Neuronal stem cell (in vitro differentiated cells): ENCODE data around the gene FAM81A.

Source experiments
- DNase-seq: peaks from one replicate; pipeline ENCODE4 v3.0.0-alpha.2; 2013; ENCODE audit warnings: low spot score
- H2AFZ ChIP-seq: one replicate; pipeline ENCODE4 v1.6.1; 2013; ENCODE audit warnings: mild to moderate bottlenecking, low read length, inconsistent platforms
- H2AK5ac ChIP-seq: 2 replicates; pipeline ENCODE4 v1.6.1; 2013; ENCODE audit warnings: low read depth, mild to moderate bottlenecking, inconsistent platforms, low read length, moderate library complexity, mixed read lengths
- H2BK120ac ChIP-seq: 2 replicates; pipeline ENCODE4 v1.6.1; 2013; ENCODE audit warnings: low read depth, mild to moderate bottlenecking, inconsistent platforms, low read length, moderate library complexity, mixed read lengths
- H2BK12ac ChIP-seq: one replicate; pipeline ENCODE4 v1.6.1; 2013; ENCODE audit warnings: low read length, inconsistent platforms
- H2BK15ac ChIP-seq: 2 replicates; pipeline ENCODE4 v1.6.1; 2013; ENCODE audit warnings: mild to moderate bottlenecking, low read length, inconsistent platforms, mixed read lengths
- H2BK5ac ChIP-seq: one replicate; pipeline ENCODE4 v1.6.1; 2013; ENCODE audit warnings: inconsistent platforms, mild to moderate bottlenecking, low read length, moderate library complexity
- H3K14ac ChIP-seq: one replicate; pipeline ENCODE4 v1.6.1; 2013; ENCODE audit warnings: low read length, inconsistent platforms
- H3K18ac ChIP-seq: 2 replicates; pipeline ENCODE4 v1.6.1; 2013; ENCODE audit warnings: low read length, inconsistent platforms
- H3K23ac ChIP-seq: 2 replicates; pipeline ENCODE4 v1.6.1; 2013; ENCODE audit warnings: low read depth, mild to moderate bottlenecking, mixed read lengths, low read length, inconsistent platforms; ENCODE audit not compliant: poor library complexity
- H3K27ac ChIP-seq: replicated peaks from 3 replicates; pipeline ENCODE4 v1.5.1; 2013; ENCODE audit warnings: low read length, inconsistent platforms
- H3K27me3 ChIP-seq, 3 experiments: 2 replicates each; pipeline ENCODE4 v1.6.1; 2013; ENCODE audit warnings: low read length in 3 of 3, mild to moderate bottlenecking in 2 of 3, inconsistent platforms in 1 of 3, low read depth in 1 of 3, mixed read lengths in 1 of 3, moderate library complexity in 1 of 3; ENCODE audit not compliant: control insufficient read depth in 3 of 3, insufficient read depth in 3 of 3
- H3K36me3 ChIP-seq, 2 donors: replicated peaks in 1 of 2; 2 replicates each; pipeline ENCODE4 v1.6.1; 2013; ENCODE audit warnings: low read length in 2 of 2; ENCODE audit not compliant: control insufficient read depth in 2 of 2, insufficient read depth in 2 of 2
- H3K4ac ChIP-seq: 2 replicates; pipeline ENCODE4 v1.6.1; 2013; ENCODE audit warnings: inconsistent platforms, mild to moderate bottlenecking, low read length, moderate library complexity
- H3K4me1 ChIP-seq, 2 donors: 1 replicate in 1 of 2; 2 replicates in 1 of 2; pipeline ENCODE4 v1.6.1; 2013; ENCODE audit warnings: low read length in 2 of 2, low read depth in 1 of 2; ENCODE audit not compliant: control insufficient read depth in 2 of 2, insufficient read depth in 1 of 2
- H3K4me2 ChIP-seq: one replicate; pipeline ENCODE4 v1.6.1; 2013; ENCODE audit warnings: mild to moderate bottlenecking, low read length, inconsistent platforms; ENCODE audit not compliant: insufficient read depth, poor library complexity, severe bottlenecking
- H3K4me3 ChIP-seq, 2 donors: 2 replicates each; pipeline ENCODE4 v1.5.1; 2013; ENCODE audit warnings: low read length in 2 of 2, mild to moderate bottlenecking in 2 of 2, inconsistent platforms in 1 of 2, moderate library complexity in 1 of 2
- H3K79me1 ChIP-seq: one replicate; pipeline ENCODE4 v1.6.1; 2013; ENCODE audit warnings: low read depth, mild to moderate bottlenecking, inconsistent platforms, low read length, moderate library complexity
- H3K9ac ChIP-seq: one replicate; pipeline ENCODE4 v1.6.1; 2013; ENCODE audit warnings: mild to moderate bottlenecking, low read depth, low read length, inconsistent platforms; ENCODE audit not compliant: poor library complexity
- H3K9me3 ChIP-seq, 2 donors: replicated peaks in 1 of 2; 2 replicates each; pipeline versions ENCODE3 to v1.6.1; 2013; ENCODE audit warnings: low read length in 2 of 2, mild to moderate bottlenecking in 2 of 2, inconsistent platforms in 1 of 2, low read depth in 1 of 2, mixed read lengths in 1 of 2, moderate library complexity in 1 of 2; ENCODE audit not compliant: control insufficient read depth in 2 of 2, insufficient read depth in 1 of 2
- H4K8ac ChIP-seq: one replicate; pipeline ENCODE4 v1.6.1; 2013; ENCODE audit warnings: low read depth, mild to moderate bottlenecking, inconsistent platforms, low read length, moderate library complexity
- H4K91ac ChIP-seq: one replicate; pipeline ENCODE4 v1.6.1; 2013; ENCODE audit warnings: low read length, low read depth, mild to moderate bottlenecking, inconsistent platforms; ENCODE audit not compliant: poor library complexity
- WGBS, 2 donors: extraction: QIAGEN DNeasy Blood & Tissue Kit; methylation state at CpG; one replicate each; pipeline ENCODE4 v1.1.7; 2013; ENCODE audit warnings: missing lambda C conversion rate in 2 of 2, mixed read lengths in 1 of 2; ENCODE audit not compliant: insufficient read length in 2 of 2, insufficient replicate concordance in 1 of 2; ENCODE audit errors: extremely low coverage in 2 of 2; 5-methylcytosine and 5-hydroxymethylcytosine counted together

Gene FAM81A

GRCh38 chr15:59443341-59444072 is 5.5 kb downstream of the FAM81A start:
- Histone ChIP-seq H2AK5ac (no peak overlapping the region), H3K4me2 (no peak overlapping the region), H3K27ac (no peak overlapping the region), H4K91ac (no peak overlapping the region), H2BK5ac (no peak overlapping the region), H3K4me1 (peaks cover under 1 to 6% of the 10 kb centered on the region in 2 donors), H3K4ac (no peak overlapping the region), H3K18ac (no peak overlapping the region), H3K9ac (no peak overlapping the region), H2BK12ac (no peak overlapping the region), H3K9me3 (no peaks in the 10 kb centered on the region), H3K27me3 (peaks cover 0 to 14% (median 0%) of the 10 kb centered on the region in 3 experiments), H2BK120ac (no peak overlapping the region), H3K14ac (no peak overlapping the region), H3K23ac (no peak overlapping the region), H2BK15ac (no peak overlapping the region), H3K36me3 (no peaks in the 10 kb centered on the region), H3K79me1 (no peaks in the 10 kb centered on the region), H4K8ac (no peak overlapping the region), H2AFZ (no peak overlapping the region), H3K4me3 (no peak overlapping the region)
- DNase-seq = no peak
- no CpG with 5 or more reads among the region's 8 CpGs for WGBS, 2 donors

GRCh38 chr15:59444081-59444835 is 6.3 kb downstream of the FAM81A start:
- Histone ChIP-seq H3K23ac (no peak overlapping the region), H3K27ac (no peak overlapping the region), H2BK120ac (no peak overlapping the region), H3K9me3 (no peaks in the 10 kb centered on the region), H3K4ac (no peak overlapping the region), H3K27me3 (peaks cover 0 to 7% (median 0%) of the 10 kb centered on the region in 3 experiments), H3K4me2 (no peak overlapping the region), H2AFZ (no peak overlapping the region), H3K4me1 (peaks cover 0 to 6% of the 10 kb centered on the region in 2 donors), H3K4me3 (no peak overlapping the region), H2BK5ac (no peak overlapping the region), H3K9ac (no peak overlapping the region), H3K36me3 (no peaks in the 10 kb centered on the region), H4K8ac (no peak overlapping the region), H2BK15ac (no peak overlapping the region), H3K79me1 (no peaks in the 10 kb centered on the region), H3K14ac (no peak overlapping the region), H4K91ac (no peak overlapping the region), H3K18ac (no peak overlapping the region), H2BK12ac (no peak overlapping the region), H2AK5ac (no peak overlapping the region)
- WGBS, 2 donors = no CpG with 5 or more reads among the region's 11 CpGs
- no peak for DNase-seq

DNA sequence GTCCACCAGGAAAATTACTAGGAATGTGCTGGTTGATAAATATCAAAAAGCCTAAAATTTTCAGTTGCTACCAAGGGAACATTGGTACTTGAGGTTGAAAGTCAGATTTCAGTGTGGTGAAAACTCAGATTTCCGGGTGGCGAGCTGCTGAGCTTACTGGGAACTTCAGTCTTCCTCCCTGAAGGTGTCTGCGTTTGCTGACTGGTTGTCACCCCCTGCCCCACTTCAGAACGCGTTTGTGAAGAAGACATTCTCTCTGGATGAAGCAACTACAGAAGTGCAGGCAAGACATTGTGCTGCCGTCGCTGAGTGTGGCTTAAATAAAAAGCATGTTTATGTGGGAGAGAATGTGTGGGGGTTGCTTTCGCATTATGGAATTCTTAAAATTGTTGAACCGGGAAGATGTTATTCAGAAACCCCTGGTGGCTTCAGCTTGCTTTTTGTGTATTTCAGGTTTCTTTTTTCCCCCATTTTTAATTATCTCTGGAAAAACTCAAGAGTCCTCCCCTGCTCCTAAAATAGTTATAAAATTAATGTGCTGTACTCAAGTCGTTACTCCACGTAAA is 7.1 kb downstream of the FAM81A start:
- Histone ChIP-seq H3K9me3 (no peaks in the 10 kb centered on the region), H2BK120ac (no peak overlapping the region), H3K14ac (no peak overlapping the region), H3K4me2 (no peak overlapping the region), H3K36me3 (no peaks in the 10 kb centered on the region), H3K4me1 (peaks cover 0 to 6% of the 10 kb centered on the region in 2 donors), H3K18ac (no peak overlapping the region), H2AK5ac (no peak overlapping the region), H2BK12ac (no peak overlapping the region), H4K8ac (no peak overlapping the region), H3K23ac (no peak overlapping the region), H3K9ac (no peak overlapping the region), H2BK15ac (no peak overlapping the region), H2AFZ (peak overlapping the region; percentile 48), H3K4me3 (no peak overlapping the region), H3K79me1 (no peaks in the 10 kb centered on the region), H3K27me3 (peaks cover 0 to 2% (median 0%) of the 10 kb centered on the region in 3 experiments), H4K91ac (no peak overlapping the region), H3K4ac (no peak overlapping the region), H3K27ac (no peak overlapping the region), H2BK5ac (no peak overlapping the region)
- WGBS, 2 donors = no CpG with 5 or more reads among the region's 11 CpGs
- no peak for DNase-seq
